ENCODE measurements around the gene FMNL2.
"Not testable (repeated sequence)": the region's sequence is repeated elsewhere in the genome, so short reads cannot be mapped to it uniquely, and the experiment has no call there.

Gene FMNL2

DNA sequence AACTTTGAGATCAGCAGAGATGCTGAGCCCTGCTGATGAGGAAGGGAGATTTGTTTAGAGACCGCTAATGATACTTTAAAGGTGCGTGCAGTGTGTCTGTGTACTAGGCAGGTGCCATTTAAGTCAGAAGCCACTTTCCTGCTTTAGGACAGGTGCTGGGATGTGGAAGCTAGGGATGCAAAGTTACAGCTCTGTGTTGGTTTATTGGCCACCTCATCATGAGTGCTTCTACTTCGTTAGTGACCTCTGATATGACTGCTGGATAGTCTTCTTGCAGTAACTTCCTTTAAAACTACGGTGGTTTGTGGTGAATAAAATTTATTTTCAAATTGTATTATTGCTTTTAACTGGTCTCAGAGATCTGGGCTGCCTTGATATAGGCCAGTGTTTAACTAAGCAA, 44.1 kb downstream of the FMNL2 start:
- DNase-seq, result no peak

DNA sequence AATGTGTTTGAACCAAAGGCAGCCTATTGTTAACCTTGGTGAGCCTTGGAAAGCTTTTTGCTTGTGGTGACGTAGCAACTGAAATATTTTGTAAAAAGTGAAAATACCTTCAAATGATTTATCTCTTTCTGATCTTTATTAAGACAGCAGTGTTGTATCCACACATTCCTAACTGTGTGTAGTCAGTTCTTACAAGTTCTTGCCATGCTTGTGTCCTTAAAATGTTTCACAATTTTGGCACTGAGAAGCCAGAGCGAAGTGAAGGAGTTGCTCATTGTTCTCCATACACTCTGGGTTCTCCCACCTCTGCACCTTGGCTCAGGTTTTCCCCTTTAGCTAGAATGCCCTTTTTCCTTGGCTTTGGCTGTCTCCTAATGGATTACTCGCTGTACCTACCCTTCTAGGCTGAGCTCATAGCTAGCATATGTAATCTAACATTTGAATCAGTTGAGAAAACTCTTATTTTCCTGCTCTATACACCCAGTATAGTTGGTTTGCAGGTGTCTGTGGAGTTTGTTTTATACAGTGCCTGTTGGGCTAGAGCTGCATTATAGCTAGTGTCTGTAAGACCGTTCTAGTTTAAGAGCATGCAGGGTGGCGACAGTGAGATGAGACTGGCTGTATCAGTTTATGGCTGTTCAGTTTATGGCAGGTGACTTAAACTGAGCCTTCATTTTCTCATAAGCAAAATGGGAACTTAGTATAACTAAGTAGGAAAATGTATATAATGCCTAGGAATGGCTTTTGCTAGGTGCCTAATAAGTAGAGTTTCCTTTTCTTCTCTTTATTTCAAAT, 45.5 kb downstream of the FMNL2 start:
- no peak for DNase-seq

DNA sequence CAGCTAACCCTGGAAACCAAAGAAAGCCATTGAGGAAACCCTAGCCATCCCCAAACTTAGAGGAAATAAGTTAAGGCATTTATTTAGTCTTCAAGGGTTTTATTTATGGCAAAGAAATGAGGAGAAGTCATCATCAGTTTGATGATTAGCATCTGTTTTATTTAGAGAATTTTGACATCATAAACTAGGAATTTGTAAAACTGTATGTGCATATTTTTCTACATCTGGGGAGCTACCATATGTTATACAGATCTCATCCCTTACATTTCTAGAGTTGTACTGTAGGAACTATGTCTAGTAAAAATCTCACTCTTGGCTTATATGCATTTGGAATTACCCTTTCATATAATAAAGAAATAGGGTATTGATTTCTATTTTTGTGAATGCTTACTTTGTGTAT, 48.7 kb downstream of the FMNL2 start:
- no peak for DNase-seq

DNA sequence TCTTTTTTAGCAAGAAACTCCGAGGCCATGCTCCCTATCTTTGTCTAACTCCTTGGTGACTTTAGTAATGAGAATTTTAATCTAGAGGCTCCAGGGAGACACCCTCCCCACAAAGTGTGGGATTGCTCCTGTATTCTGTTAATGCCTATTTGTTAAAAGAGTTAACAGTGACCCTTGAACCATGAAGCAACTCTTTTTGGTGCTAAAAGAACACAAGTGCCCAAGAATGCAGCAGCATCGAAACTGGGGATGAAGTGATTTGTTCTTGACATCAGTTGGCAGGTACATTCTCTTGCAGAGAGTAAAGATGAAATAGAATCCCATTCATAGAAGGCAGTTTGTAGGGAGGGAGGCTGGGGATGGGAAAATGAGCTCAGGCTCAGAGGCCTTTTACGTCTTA, 50.0 kb downstream of the FMNL2 start:
- DNase-seq, result no peak

DNA sequence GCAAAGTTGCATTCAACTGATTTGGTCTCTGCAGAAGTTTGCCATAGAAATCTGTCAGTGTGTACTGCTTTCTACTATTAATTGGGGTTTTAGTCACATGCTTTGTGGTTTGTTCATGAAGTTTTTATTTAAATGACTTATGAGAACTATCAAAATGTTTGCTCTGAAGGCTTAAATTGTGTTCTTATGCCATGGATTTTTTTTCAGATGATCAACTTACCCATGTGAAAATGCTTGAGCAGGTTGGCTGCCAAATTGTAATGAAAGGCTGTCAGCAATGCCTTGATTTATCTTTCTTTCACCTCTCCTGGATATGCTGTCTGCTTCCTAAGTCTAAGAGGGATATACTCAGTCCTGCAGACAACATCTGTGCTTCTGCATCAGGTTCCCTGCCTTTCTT, 50.7 kb downstream of the FMNL2 start:
- DNase-seq, result no peak

DNA sequence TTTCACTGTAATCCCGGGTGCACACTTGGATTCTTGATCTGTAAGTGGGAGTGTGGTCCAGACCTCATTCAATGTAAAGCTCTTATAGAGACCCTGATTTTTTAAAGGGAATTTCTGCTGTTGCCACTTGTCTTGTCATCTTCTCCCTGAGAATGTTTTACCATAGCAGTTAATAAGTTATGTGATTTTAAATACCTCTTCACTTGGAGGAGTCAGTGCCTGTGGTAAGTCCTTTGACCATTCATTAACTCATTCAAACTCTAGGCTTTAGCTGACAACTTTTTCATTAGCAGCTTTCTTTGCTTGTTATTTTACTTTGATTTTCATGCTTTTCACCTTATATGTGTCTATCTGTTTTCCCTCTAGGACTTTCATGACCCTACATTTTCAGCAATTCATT, 51.3 kb downstream of the FMNL2 start:
- no peak for DNase-seq

DNA sequence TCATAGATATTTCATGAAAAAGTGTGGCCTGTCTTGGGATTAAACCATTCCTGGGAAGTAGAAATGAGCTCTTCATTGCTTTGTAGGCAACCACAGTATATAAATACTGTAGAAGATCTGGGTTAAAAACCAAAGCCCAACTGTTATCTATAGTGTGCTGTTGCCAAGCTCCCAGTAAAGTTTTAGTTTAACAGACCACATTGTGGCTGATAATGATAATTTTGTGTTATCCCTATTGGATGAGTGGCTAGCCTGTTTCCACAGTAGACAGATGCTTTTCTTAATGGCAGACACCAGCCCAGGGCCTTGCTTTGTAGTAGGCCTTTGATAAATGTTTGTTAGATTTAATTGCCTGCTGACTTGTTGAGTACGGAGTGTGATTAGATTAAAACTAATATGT, 52.1 kb downstream of the FMNL2 start:
- DNase-seq, result no peak

DNA sequence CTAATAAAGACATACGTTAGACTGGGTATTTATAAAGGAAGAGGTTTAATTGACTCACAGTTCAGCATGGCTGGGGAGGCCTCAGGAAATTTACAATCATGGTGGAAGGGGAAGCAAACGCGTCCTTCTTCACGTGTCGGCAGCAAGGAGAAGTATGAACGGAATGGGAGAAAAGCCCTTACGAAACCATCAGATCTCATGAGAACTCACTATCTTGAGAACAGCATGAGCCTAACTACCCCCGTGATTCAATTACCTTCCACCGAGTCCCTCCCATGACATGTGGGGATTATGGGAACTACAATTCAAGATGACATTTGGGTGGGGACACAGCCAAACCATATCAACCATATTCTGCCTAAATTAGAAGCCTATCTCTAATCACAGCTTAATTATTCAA, 53.3 kb downstream of the FMNL2 start:
- DNase-seq, result not testable (repeated sequence)

DNA sequence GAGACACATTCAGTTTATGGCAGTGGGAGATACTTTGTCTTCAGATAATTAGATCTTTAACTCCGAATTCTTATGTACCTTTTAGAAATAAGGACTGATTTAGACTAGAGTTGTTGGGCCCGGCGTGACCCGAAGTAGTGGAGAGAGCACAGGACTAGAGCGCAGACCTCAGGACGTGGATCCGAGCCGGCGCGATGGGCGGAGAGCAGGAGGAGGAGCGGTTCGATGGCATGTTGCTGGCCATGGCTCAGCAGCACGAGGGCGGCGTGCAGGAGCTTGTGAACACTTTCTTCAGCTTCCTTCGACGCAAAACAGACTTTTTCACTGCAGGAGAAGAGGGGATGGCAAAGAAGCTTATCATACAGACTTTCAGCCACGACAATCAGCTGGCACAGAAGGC, 54.5 kb downstream of the FMNL2 start:
- DNase-seq, result no peak

DNA sequence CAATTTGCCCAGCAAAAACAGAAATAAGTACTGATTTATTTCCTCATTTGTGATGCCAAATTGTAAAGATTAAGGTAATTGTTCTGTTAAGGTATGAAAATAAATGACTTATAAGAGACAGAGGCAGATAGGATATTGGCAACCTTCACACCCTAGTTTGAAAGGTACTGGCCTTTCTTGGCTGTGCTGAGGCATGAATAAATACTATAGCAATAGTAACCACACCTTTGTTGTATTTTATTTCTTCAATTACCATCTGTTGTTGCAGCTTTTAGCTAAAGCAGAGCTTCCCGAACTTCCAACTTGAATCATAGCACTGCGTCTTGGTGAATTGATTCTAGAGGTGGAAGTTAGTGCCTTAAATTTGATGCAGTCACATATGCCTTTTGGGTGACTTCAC, 55.9 kb downstream of the FMNL2 start:
- no peak for DNase-seq

DNA sequence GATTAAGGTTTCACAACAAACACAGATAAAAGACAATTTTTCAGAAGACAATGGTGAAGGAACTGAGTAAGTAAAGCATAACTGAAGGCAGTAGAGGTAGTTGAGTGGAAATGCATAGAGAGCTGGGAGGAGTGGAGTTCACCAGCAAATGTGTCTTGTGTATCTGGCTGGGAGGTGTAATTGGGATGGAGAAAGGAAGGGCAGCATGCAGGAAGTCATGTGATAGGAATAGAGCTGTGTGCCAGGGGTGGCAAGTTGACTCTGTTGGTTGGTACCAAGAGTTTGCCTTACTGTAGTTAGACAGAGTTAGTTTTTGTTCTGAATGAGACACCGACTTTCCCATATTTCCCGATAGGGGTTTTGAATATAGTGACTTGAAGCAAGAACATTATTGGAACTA, 56.3 kb downstream of the FMNL2 start:
- no peak for DNase-seq

DNA sequence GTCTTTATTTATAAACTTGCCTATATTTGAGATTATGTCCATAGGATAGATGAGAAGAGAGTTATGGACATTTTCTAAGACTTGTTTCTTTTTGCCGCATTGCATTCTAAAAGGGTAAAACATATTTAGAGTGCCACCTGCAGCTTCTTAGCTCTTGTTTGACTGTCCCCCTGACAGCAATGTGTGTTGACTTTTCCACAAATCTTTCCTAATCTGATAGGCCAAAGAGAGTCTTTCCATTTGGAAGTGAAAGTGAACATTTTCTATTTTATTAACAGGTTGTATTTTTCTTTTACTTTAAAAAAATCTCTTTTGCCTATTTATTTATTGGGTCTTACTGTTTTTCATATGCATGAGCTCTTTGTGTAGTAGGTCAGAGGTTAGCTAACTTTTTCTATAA, 58.4 kb downstream of the FMNL2 start:
- no peak for DNase-seq

DNA sequence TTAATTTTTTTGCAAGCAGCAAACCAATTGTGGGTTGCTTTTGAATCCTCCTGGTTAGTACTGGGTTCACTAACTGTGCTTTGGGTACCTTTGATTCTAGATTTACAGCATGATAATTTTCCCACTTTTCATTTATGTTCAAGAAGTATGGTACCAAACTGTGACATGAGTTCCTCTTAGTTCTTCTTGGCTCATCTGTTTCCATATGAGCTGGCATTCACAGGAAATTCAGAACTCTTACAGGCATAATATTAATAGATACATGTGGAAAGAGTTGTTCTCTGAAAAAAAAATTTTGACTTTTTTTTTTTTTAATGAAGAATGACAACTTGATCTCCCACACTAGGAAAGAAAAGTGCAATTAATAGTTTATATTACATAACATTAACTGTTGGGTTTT, 59.4 kb downstream of the FMNL2 start:
- DNase-seq, result no peak

DNA sequence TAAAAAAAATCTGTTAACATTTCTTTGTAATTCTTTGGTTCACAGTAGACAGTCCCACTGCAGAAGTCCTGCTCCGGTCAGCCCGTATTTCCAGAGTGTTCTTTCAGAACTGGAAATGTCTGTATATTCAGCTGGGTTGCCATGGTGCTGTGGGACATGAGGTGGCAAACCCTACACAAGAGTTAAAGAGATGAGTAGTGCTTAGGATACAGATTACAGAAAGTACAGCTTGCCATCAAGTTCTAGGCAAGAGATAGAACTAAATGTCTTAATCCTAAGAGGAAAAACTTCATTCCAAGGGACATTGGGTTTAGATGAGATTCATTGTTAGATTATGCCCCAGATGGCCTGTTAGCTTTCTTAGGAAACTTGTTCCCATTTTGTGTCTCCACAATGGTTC, 60.1 kb downstream of the FMNL2 start:
- no peak for DNase-seq

DNA sequence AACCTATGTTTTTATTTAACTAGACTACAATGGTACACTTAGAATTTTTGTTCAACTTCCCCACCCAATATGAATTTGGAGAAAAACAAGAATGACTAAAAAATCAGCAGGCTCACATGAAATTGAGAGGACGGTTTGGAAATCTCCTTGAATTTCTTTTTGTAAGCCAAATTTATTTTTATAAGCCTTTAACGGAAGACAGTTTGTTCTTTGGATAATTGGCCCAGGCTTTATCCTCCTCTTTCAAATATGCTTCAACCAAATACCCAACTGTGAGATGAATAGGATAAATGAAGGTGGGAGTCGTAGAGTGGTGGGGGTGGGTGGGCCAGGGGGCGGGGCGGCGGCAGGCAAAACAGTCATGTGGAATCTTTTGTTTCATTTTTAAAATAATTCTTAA, 60.6 kb downstream of the FMNL2 start:
- no peak for DNase-seq

DNA sequence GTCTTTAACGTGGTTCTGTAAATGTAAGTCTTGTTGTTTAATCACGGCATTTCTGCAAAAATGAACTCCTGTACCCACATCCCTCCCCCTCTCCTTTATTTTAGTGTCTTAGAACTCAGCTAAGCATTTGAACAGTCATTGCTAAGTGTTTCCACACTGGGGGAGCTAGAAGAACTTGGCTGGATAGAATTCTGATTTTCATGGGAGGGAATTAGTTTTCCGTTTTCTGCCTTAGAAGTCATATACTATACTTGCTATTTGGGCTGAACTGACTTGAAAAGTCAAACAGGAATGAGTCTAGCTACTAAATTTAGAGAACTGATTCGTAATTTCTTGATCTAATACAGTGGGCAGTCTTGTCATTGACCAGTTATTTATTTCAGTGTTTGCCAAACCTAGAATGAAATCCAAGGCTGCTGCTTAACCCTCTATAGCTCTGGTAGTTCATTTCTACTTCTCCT, 61.1 kb downstream of the FMNL2 start:
- DNase-seq, result no peak

DNA sequence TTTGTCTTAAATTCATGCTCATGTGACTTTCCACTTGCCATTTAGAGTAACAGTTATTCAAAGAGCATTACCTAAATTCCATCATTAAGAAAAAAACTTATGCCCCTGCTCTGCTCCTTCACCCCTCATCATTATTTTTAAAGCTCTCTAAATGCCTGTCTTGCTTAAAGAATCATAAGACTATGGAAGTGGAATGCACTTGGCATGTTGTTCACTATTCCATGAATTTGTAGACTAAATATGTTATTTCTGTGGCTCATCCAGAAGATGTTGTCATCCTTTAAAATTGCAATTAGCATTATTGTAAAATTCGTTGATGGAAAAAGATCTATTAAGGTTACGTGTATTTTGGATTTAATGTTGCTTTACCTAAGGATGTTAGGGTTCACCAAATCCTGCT, 61.8 kb downstream of the FMNL2 start:
- no peak for DNase-seq

DNA sequence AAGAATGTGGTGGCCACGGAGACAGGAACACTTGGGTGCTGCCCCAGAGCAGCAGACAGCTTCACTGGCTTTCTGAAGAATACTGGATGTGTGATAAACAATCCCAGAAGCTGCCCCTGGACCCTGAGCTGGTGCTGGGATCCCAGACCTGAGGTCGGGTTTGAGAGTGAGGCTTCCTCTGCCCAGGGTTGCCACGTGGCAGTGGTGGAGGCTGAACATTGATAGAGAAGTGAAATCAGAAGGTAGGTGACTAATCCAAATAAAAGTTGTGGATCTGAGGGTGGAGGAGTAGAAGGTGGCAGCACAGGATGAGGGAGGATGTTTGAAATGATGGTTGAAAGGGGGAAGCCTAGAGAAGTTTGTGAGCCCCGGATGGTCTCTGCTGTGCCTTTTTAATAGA, 64.0 kb downstream of the FMNL2 start:
- no peak for DNase-seq

DNA sequence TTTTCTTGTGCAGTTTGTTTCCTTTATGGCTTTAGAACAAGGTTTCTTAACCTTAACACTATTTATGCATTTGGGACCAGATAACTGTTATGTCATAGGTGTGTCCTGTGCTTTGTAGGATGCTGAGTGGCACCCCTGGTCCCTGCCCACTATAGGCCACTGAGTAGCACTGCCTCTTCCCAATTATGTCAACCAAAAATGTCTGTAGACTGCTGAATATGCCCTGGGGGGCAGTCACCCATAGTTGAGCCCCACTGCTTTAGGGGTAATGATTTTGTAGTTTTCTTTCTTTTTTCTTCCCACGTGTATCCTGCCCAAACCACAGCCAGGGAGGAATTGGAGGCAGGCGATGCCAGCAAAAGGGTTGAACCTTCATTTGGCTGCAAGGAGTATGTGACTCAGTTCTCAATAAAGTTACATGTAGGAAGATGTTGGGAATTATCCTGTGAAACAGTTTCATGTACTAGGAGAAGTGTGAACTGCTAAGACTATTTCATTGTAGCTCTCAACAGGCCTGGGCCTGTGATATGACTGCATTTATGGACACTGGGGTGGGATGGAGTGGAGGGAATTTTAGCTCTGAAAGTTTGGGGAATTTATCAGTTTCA, 65.7 kb downstream of the FMNL2 start:
- no peak for DNase-seq

DNA sequence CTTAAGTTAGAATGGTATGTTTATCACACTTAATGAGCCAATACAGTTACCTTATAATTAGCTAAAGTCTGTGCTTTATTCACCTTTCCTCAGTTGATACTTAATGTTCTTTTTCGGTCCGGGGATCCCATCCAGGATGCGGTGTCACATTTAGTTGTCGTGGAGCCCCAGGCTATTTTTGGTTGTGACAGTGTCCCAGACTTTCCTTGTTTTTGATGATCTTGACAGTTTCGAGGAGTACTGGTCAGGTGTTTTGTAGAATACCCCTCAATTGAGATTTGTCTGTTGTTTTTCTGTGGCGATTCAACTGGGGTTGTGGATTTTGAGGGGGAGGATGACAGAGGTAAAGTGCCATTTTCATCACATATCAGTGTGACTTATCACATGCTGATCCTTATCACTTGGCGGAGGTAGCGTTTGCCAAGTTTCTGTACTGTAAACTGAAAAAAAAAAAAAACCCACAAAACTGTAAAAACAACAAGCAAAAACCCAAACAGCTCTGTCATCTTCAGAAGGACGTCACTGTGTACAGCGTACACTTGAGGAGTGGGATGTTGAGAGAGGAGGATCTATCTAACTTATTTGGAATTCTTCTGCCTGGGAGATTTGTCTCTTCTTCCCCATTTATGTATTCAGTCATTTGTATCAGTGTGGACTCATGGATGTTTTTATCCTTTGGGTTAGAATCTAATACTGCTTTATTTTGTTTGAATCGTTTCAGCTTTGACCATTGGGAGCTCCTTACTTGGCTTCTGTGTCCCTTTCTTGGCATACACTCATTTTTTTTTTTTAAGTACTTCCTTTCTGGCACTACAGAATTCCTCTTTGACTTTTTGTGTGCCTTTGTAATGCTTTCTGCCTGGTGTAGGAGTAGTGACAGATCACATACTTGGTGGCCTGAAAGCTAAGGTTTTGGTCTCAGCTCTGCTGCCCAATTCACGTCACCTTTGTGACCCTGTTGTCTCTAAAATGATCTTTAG, 68.1 kb downstream of the FMNL2 start:
- peak; percentile 19 for DNase-seq

DNA sequence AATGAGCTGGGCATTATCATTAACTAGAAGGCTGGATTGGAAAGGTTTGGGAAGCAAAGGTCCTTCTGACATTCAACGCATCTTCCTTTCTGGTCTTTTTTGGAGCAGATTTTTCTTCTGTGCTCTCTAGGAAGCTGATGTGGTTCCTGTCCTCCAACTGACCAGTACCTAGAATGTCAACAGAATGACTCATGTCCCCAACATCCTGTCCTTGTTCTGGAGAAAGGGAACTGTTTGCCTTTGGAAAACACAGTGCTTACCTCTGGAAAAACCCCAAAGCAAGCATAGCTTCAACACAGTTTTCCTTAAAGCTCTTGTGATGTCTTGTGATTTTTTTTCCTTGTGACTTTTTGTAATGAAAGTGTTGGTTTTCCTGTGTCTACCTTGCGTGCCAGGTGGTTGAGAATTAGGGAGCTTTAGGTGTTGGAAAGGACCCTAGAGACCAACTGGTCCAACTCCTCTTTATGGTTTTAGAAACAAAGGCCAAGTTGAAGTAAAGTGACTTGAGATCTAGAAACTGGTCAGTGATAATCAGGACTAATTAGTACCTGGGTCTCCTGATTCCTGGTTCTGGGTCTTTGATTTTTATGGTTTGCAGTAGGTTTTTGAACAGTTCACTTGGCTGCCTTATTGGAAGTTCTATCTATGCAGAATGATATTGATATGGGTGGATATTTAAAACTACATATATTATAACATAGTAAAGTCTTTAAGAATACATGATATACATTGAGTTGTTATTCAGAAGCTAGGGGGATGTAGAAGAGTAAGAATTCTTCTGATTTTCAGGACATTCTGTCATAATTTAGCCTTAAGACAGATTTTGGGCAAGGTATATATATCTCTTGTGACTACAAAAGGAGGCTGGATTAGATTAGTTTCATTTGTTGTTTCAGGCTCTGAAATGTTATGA, 70.5 kb downstream of the FMNL2 start:
- no peak for DNase-seq

DNA sequence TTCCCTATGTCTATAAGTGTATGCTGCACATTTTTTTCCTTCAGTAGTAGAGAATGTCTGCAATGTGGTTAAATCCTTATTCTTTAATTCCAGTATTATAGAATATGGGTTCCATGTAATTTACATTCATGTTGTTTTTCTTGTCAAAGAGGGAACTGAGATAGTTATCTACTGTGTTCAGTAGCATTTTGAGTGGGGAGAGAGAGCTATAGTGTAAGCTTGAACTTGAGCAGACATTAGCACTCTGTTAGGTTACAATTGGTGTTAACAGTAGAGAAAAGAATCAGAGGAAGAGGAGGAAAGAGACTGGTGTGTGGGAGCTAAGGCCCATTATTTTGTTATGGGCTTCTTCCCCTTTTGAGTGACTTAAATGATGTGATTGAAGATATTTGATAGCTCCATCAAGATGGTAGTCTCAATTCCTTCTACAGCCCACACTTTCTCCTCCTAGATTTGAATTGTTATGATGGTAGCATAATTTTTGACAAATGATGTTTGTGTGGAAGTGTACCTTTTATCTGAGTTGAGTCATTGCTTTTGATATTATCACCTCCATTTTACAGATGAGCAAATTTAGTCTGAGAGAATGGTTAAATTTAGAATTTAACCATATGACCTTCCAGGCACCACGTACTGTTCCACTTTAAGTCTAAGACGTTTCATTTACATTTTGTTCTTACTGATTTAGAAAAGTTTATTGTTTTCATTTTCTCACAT, 71.3 kb downstream of the FMNL2 start:
- DNase-seq, result no peak

Measured in RPMI8226 (cell line).